GM18517 (cell line): ENCODE measurements around the gene SSRP1.

Source experiments
- ATAC-seq: cut with Tn5 transposase; IDR thresholded peaks from one replicate; pipeline ENCODE4 v1.9.1; 2021; ENCODE audit warnings: mild to moderate bottlenecking, moderate library complexity; ENCODE audit not compliant: unreplicated experiment

Gene SSRP1

GRCh38 chr11:57318178-57318577 is 17.5 kb downstream of the SSRP1 start:
- no peak for ATAC-seq

- ATAC-seq: no peak
Measured at GRCh38 chr11:57316017-57316416, 19.7 kb downstream of the SSRP1 start.

- ATAC-seq: no peak
Measured at GRCh38 chr11:57315491-57315890, 20.2 kb downstream of the SSRP1 start.

- ATAC-seq: no peak
Measured at GRCh38 chr11:57314221-57314973, 21.3 kb downstream of the SSRP1 start.

GRCh38 chr11:57313788-57314135 is 21.9 kb downstream of the SSRP1 start:
- no peak for ATAC-seq

GRCh38 chr11:57313071-57313787 is 22.5 kb downstream of the SSRP1 start:
- no peak for ATAC-seq

GRCh38 chr11:57312511-57313021 is 23.1 kb downstream of the SSRP1 start:
- no peak for ATAC-seq

- peak; percentile 98 for ATAC-seq
Measured at GRCh38 chr11:57311109-57311936, 24.4 kb downstream of the SSRP1 start.

- no peak for ATAC-seq
Measured at GRCh38 chr11:57310630-57311086, 25.0 kb downstream of the SSRP1 start.

GRCh38 chr11:57310091-57310490 is 25.6 kb downstream of the SSRP1 start:
- ATAC-seq: no peak

- ATAC-seq: no peak
Measured at GRCh38 chr11:57309106-57310059, 26.3 kb downstream of the SSRP1 start.

- ATAC-seq: no peak
Measured at GRCh38 chr11:57308426-57309060, 27.1 kb downstream of the SSRP1 start.

- ATAC-seq: no peak
Measured at GRCh38 chr11:57307666-57308270, 27.9 kb downstream of the SSRP1 start.

- ATAC-seq: no peak
Measured at GRCh38 chr11:57306940-57307565, 28.6 kb downstream of the SSRP1 start.

- ATAC-seq: no peak
Measured at GRCh38 chr11:57306161-57306876, 29.4 kb downstream of the SSRP1 start.

- ATAC-seq: no peak
Measured at GRCh38 chr11:57305523-57305922, 30.2 kb downstream of the SSRP1 start.

- no peak for ATAC-seq
Measured at GRCh38 chr11:57303990-57304579, 31.6 kb downstream of the SSRP1 start.
